Thyroid gland (tissue), 4 donors: Measurements from ENCODE around the gene OLFML1.

Experiments
- POLR2A ChIP-seq, 2 donors: fragments of 450-650 bp; IDR thresholded peaks; one replicate each; pipeline ENCODE4 v1.6.1; 2017; ENCODE audit warnings: antibody characterized with exemption in 2 of 2, mild to moderate bottlenecking in 2 of 2, moderate library complexity in 1 of 2
- TF ChIP-seq, protein P1 (sequence below), 6 experiments: fragments of 200-600 bp in 3 of 6; fragments of 450-650 bp in 3 of 6; sonication (generic) in 3 of 6; IDR thresholded peaks; one replicate each; pipeline ENCODE4 v1.5.1; 2016 to 2019; ENCODE audit warnings: antibody characterized with exemption in 6 of 6, mild to moderate bottlenecking in 2 of 6, inconsistent platforms in 1 of 6, moderate library complexity in 1 of 6

DNA sequence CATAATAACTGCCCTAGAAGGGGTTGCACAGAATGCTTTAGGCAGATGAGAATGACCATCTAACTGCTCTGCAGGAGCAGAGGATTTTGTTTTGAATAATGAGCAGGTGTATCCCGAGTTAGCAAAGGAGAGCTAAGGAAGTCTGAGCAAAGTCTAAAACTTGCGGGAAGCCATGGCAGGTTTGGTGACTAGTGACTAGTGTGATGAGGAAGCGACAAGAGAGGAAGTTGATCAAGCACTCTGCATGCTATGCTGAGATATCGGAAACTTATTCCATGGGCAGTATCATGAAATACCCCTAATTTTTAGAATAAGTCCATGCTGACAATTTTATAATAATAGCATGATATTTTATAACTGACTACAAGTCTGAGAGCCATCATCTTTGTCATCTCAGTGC is 12.9 kb downstream of the OLFML1 start:
- TF ChIP-seq, protein P1, sequence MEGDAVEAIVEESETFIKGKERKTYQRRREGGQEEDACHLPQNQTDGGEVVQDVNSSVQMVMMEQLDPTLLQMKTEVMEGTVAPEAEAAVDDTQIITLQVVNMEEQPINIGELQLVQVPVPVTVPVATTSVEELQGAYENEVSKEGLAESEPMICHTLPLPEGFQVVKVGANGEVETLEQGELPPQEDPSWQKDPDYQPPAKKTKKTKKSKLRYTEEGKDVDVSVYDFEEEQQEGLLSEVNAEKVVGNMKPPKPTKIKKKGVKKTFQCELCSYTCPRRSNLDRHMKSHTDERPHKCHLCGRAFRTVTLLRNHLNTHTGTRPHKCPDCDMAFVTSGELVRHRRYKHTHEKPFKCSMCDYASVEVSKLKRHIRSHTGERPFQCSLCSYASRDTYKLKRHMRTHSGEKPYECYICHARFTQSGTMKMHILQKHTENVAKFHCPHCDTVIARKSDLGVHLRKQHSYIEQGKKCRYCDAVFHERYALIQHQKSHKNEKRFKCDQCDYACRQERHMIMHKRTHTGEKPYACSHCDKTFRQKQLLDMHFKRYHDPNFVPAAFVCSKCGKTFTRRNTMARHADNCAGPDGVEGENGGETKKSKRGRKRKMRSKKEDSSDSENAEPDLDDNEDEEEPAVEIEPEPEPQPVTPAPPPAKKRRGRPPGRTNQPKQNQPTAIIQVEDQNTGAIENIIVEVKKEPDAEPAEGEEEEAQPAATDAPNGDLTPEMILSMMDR (IDR thresholded peaks at IDR 0.05), result no peak
- no peak for TF ChIP-seq POLR2A (IDR thresholded peaks at IDR 0.05)
